Stimulated activated CD8-positive, alpha-beta memory T cell treated with anti-CD3 and anti-CD28 coated beads, Interleukin-15, amount 100 ng/mL, for 1 hour (primary cell): ENCODE data around the gene PRSS27.
A peak's percentile ranks its signal among the peaks of the same experiment; 100 is the strongest.
"Not testable (repeated sequence)": the region's sequence is repeated elsewhere in the genome, so short reads cannot be mapped to it uniquely, and the experiment has no call there.

ENCODE experiments used
- DNase-seq: peaks from one replicate; pipeline ENCODE4 v3.0.0-alpha.2; 2020; ENCODE audit warnings: low read depth

Gene PRSS27

GRCh38 chr16:2724088-2724676 lies 4.2 kb upstream of the PRSS27 start:
- no peak for DNase-seq

GRCh38 chr16:2721634-2722173 lies 1.7 kb upstream of the PRSS27 start:
- DNase-seq, result not testable (repeated sequence)

- peak; percentile 62 for DNase-seq
Observed at GRCh38 chr16:2720719-2721633, 952 bp upstream of the PRSS27 start.

- no peak for DNase-seq
Observed at GRCh38 chr16:2719328-2720063, 528 bp downstream of the PRSS27 start.

DNA sequence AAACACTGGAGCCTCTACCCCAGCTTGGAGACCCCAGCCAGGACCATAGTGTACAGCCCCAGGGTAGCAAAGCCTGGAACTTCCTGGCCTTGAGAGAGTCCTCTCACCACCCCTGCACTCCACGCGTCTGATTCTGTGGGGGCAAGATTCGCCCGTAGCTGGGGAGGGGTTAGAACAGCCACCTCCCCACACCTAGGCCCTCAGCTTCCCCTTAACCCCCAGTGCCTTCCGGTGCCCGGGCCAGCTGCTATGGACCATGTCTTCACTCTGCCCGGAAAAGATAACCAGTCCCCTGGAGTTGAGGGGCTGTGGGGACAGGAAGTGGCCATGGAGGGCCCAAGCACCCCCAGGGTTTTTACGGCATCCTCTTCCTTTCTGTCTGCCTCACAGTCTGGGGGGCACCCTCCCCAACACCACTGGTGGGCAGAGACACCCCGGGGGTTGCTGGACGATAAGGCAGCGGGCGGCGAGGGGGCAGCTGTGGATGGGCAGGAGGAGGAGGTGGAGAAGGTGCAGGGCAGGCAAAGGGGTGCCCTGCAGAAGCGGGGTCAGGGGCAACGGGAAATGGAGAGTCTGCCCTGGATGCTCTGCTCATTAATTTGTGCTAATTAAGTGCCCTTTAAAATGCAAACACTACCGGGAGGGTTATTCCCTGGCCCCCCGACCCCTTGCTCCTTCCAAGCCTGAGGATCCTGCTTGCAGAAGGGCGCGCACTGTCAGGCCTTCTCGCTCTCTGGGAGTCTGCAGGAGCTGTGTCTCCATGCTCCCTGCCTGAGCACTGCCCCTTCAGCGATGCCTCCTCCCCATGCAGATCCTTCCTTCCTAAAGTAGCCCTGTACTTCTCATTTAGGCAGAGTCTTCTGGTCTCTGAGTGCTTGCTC lies 2.4 kb downstream of the PRSS27 start:
- DNase-seq, result no peak

GRCh38 chr16:2716948-2717347 lies 3.1 kb downstream of the PRSS27 start:
- no peak for DNase-seq

GRCh38 chr16:2715966-2716885 lies 3.8 kb downstream of the PRSS27 start:
- no peak for DNase-seq

DNA sequence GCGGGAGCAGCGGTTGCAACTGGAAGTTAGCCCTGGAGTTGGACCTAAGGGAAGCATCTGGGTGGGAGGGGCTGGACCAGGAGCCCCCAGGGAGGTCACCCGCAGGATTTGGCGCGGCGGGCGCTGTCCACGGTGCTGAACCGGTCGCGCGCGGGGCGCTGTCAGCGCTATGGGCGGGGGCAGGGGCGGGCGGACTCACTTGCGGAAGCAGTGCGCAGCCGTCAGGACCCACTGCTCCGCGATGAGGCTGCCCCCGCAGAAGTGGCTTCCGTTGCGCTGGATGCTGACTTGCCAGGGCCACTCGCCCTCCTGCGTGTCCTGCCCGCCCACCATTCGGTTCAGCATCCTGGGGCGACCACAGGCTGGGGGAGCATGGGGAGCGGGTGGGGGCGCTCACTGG lies 4.5 kb downstream of the PRSS27 start:
- peak; percentile 68 for DNase-seq

GRCh38 chr16:2715064-2715463 lies 5.0 kb downstream of the PRSS27 start:
- DNase-seq, result no peak

- no peak for DNase-seq
Observed at GRCh38 chr16:2713985-2714774, 5.8 kb downstream of the PRSS27 start.

- DNase-seq, result no peak
Observed at GRCh38 chr16:2713523-2713922, 6.5 kb downstream of the PRSS27 start.

DNA sequence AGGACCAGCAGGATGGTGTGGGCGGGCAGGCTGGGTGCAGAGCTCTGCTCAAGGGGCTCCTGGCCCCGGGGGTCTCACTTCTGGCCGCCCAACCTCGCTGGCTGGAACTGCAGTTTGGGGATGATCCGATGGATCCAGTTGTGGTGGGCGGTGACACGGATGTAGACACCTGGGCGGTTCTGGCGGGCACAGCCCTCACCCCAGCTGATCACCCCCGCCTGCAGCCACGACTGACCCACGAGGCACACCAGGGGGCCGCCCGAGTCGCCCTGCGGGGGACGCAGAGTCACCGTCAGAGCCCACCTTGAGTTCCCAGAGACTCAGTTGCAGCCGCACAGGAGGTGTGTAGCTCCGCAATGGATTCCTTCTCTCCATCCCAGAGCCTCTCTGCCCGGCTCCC lies 7.5 kb downstream of the PRSS27 start:
- DNase-seq, result no peak

- DNase-seq, result no peak
Observed at GRCh38 chr16:2712063-2712441, 8.0 kb downstream of the PRSS27 start.

DNA sequence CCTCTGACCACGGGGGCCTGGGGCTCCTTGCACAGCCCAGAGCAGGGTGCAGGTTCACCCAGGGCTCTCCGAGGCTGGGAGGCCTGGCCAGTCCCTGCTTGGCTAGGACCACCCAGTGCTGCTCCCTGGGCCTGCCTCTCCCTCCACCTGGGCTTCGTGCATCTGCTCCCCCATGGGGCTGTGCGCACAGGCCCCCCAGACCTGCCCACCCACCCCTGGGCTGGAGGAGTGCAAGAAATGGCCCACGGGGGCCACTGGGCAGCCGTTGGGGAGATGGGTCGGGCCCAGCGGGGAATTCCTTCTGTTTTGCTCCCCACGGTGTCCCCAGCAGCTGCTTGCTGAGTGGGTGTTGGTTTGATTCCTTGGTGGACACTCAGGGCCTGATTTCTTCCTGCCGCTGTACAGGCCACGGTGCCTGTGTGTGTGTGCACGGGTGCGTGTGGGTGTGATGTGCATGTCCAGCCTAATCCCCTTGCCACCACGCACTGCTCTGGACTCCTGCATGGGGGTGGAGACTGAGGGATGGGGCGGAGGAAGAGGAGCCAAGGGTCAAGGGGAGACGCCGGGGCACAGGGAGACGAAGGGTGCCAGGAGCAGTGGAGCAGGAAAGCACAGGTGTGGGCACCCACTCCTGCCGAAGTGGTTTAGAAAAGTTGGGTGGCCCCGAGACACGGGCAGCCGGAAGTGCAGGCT lies 8.5 kb downstream of the PRSS27 start:
- no peak for DNase-seq

DNA sequence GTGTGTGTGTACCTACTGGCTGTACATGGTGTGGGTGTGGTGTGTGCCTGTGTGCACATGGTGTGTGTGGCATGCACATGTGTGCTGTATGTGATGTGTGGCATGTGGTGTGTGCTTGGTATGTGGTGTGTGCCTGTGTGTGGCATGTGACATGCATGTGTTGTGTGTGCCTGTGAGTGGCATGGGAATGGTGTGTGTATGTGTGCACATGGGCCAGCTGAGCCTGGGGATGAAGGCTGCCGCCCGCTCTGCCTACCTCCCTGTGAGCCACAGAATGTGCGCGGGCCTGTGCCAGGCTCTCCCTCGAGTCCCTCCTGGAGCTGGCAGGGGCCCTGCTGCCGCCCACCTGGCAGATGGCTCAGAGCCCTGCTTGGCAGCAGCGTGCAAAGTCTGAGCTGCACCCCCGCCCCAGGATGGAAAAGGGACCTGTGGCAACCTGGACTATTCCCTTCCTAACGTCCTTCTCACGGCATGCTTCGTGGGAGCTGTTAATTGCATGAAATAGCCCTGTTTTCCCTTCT lies 9.3 kb downstream of the PRSS27 start:
- DNase-seq, result no peak

DNA sequence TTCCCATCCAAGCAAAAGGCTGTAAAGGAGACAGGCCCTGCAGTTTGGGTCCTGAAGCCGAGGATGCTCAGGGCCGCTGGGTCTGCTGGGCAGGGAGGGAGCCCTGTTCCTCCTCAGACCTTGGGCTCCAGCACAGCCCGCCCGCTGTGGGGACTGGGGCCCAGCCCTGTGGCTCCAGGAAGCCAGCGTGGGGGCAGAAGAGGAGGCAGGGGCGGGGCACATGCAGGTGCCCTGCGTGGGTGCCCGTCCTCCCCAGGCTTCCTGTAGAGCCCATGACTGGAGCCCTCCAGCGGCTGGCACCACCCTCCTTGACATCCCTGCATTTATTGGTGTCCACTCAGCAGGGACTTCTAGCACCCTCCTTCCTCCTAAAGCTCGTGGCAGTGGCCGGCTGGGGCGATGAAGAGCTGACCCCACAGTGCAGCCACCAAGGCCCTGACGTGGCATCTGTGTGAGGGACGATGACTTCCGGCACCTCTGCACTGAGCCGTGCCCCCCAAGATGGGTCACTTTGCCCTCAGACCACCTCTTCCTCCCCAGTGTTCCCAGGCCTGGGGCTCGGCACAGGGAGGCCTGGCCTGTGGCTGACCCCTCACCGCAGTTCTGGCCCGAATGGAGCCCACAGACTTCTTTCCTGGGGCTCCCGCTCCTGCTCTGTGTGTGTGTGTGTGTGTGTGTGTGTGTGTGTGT lies 9.9 kb downstream of the PRSS27 start:
- no peak for DNase-seq

DNA sequence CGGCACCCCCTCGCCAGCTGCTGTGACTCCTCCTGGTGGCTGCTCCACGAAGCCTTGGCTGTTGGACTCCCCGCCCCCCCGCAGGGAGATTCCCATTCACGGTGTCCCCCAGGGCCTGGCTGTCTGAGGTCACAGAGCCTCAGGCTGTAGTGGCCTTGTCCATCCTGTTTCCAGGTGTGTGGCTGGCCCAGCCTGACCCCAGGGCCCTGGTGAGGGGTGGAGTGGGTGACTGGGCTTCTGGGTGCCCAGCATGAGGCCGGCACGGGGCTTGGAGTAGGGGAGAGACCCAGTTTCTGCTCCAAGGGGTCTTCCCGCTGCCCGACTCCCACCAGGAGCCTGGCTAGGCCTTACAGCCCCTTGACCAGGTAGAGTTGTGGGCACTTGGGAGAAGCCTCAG lies 10.4 kb downstream of the PRSS27 start:
- DNase-seq, result no peak

- DNase-seq, result no peak
Observed at GRCh38 chr16:2708955-2709587, 11.0 kb downstream of the PRSS27 start.
